HK-2 (cell line): ENCODE results near the gene CD200R1.

Experiments used
- DNase-seq: peaks from one replicate; pipeline ENCODE4 v3.0.0-alpha.2; 2018; ENCODE audit not compliant: unreplicated experiment

The CD200R1 gene

DNA sequence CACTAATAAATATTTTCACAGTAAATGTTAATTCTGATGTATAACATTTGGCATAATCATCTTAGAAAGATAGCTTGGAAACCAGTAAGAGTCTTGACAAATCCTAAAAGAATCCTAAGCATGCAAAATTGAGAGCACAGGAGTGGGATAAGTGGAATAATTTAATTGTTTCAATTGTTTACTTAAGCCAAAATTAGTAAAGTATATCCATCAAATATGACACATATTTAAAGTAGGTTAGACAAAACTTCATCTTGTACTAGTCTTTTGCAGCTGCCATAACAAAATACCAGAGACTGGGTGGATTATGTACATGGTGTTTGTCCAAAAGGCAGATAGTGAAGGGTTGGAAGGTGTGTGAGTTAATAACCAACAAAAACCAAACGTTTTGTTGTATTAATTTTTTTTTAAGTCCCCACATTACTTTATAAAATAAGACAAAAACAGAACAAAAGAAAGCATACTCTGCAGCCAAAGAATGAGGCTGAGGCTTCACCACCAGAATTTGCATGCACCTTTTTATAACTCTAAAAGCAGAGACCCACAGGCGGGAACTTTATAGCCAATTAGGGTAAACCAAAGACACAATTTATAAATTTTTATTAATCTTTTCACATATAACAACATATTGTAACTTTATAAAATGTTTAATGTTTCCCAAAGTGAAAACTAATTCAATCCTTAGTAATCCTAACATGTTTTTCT lies 86.4 kb downstream of the CD200R1 start:
- DNase-seq: no peak

DNA sequence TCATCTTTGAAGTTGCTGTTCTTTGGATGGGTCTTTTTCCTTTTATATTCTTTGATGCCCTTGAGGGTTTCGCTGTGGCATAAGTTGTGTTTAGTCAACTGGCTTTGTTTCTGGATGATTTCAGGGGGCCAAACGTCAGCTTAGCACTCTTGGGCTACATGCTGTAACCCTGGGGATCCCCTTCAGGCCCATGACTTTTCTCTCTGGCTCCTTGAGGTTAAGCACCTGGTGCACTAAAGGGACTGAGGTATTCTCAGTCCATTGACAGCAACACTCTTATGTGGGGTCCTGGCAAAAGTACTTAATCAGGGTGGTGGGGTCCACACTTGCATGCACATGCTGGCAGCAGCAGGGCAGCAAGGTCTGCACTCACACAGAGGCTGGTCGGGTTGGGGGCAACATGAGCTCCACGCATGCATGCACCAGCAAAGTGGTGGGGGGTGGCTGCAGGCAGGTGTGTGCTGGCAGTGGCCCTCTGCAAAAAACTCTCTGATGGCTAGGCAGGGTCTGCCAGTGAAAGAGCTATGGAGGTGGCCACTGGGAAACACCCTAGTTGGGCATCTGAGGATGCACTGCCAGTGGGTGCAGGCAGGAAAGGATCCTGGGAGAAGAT lies 90.1 kb downstream of the CD200R1 start:
- no peak for DNase-seq

DNA sequence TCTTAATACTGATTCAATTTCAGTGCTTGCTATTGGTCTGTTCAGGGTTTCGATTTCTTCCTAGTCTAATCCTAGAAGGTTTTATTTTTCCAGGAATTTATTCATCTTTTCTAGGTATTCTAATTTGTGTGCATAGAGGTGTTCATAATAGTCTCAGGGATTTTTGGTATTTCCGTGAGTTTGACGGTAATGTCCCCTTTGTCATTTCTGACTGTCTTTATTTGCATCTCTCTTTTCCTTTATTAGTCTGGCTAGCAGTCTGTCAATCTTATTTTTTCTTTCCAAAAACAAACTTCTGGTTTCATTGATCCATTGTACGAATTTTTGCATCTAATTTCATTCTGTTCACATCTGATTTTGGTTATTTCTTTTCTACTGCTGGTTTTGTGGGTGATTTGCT lies 93.0 kb downstream of the CD200R1 start:
- no peak for DNase-seq

DNA sequence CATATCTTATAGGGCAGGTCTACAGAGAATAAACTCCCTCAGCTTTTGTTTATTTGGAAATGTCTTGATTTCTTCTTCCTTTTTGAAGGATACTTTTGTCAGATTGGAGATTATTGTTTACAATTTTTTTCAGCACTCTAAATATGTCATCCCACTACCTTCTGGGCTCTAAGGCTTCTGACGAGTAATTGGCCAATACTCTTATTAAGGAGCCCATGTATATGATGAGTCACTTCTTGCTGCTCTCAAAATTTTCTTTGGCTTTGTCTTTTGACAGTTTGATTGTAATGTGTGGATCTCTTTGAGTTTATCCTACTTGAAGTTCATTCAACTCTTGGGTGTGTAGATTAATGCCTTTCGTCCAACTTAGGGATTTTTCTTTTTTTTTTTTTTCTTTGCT lies 99.3 kb downstream of the CD200R1 start:
- no peak for DNase-seq

DNA sequence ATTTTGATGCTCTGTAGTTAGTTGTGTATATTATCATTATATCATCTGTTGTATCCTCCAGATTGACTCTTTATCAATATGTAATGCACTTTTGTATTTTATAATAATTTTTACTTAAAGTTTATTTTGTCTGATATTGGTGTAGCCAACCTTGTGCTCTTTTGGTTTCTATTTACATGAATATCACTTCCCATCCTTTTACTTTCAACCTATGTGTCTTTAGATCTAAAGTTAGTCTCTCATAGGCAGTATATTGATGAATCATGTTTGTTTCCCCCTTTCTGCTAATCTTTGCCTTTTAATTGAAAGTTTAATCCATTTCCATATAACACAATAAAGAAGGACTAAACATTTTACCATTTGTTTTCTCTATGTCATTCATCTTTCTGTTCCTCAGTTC lies 100.2 kb downstream of the CD200R1 start:
- no peak for DNase-seq

DNA sequence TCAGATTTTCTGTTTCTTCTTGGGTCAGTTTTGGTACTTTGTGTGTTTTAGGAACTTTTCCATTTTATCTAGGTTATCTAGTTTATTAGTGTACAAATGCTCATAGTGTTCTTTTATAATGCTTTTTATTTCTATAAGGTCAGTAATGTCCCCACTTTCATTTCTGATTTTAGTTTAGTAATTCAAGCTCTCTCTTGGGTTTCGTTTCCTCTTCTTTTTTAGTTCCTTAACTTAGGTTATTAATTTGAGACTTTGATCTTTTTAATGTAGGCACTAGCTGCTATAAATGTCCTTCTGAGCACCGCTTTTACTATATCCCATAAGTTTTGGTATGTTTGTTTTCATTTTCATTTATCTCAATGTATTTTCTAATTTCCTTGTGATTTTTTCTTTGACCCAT lies 101.3 kb downstream of the CD200R1 start:
- DNase-seq: no peak

DNA sequence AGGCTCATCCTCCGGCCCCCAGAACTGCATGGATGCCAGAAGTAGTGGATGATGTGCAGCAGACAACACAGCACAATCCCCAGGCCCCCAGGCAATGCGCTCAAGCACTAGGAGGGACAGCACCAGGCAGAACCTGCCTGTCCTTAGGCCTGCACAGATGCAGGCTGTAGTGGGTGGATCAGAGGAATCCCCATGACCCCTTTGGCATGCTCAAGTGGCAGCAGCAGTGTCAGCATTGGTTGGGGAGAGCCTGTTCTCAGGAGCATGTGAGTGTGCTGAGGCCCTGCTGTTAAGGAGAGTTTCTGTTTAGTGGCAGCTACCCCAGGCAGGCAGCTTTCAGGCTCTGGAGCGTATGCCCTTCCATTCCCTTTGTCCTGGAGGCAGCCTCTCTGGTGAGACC lies 103.2 kb downstream of the CD200R1 start:
- DNase-seq: no peak
